NCI-H2171 treated with DMSO at 0.1 percent for 48 hours (cell line): ENCODE results near the gene ITGB1BP2.
"Not testable (repeated sequence)": the region's sequence is repeated elsewhere in the genome, so short reads cannot be mapped to it uniquely, and the experiment has no call there.

Experiments
- DNase-seq: peaks from one replicate; lab custom pipeline; 2025; lab: John Stamatoyannopoulos, UW

ITGB1BP2 gene

GRCh38 chrX:71301195-71301924, at the start of gene ITGB1BP2:
ITGB1BP2 (plus strand) TSS chrX:71301750; CDS start chrX:71301807, 57 bp downstream.
- DNase-seq, result peak; percentile 44

GRCh38 chrX:71252221-71252620, 49.3 kb upstream of the ITGB1BP2 start:
- no peak for DNase-seq

GRCh38 chrX:71253253-71254091, 48.1 kb upstream of the ITGB1BP2 start:
- DNase-seq, result peak; percentile 1

- DNase-seq, result peak; percentile 82
These were observed 47.2 kb upstream of the ITGB1BP2 start, which contains the start of gene ZMYM3 for GRCh38 chrX:71254092-71254963. ZMYM3 (minus strand) TSS chrX:71254140; CDS start chrX:71253255, 885 bp downstream.

- DNase-seq, result no peak
These were observed 45.5 kb upstream of the ITGB1BP2 start for GRCh38 chrX:71256051-71256450.

- DNase-seq, result no peak
These were observed 44.7 kb upstream of the ITGB1BP2 start for GRCh38 chrX:71256856-71257255.

GRCh38 chrX:71268624-71269023, 32.9 kb upstream of the ITGB1BP2 start:
- not testable (repeated sequence) for DNase-seq

- no peak for DNase-seq
These were observed 31.7 kb upstream of the ITGB1BP2 start for GRCh38 chrX:71269801-71270395.

- DNase-seq, result not testable (repeated sequence)
These were observed 29.2 kb upstream of the ITGB1BP2 start for GRCh38 chrX:71272313-71272712.

GRCh38 chrX:71281300-71281699, 20.2 kb upstream of the ITGB1BP2 start:
- not testable (repeated sequence) for DNase-seq

- DNase-seq, result no peak
These were observed 18.8 kb upstream of the ITGB1BP2 start for GRCh38 chrX:71282514-71283402.

- peak; percentile 96 for DNase-seq
These were observed 18.0 kb upstream of the ITGB1BP2 start, which contains the start of gene NONO for GRCh38 chrX:71283403-71284143. NONO (plus strand) TSS chrX:71283635; CDS start chrX:71290638, 7,003 bp downstream.

GRCh38 chrX:71285929-71286328, 15.6 kb upstream of the ITGB1BP2 start:
- DNase-seq, result no peak

- no peak for DNase-seq
These were observed 10.2 kb upstream of the ITGB1BP2 start for GRCh38 chrX:71291381-71291780.

- DNase-seq, result no peak
These were observed 8.7 kb upstream of the ITGB1BP2 start for GRCh38 chrX:71292669-71293365.

- no peak for DNase-seq
These were observed 4.7 kb upstream of the ITGB1BP2 start for GRCh38 chrX:71296806-71297205.

GRCh38 chrX:71298119-71298518, 3.4 kb upstream of the ITGB1BP2 start:
- no peak for DNase-seq

GRCh38 chrX:71300064-71300463, 1.5 kb upstream of the ITGB1BP2 start:
- not testable (repeated sequence) for DNase-seq

- not testable (repeated sequence) for DNase-seq
These were observed 1.1 kb upstream of the ITGB1BP2 start for GRCh38 chrX:71300495-71300894.
